Neuronal stem cell (in vitro differentiated cells): ENCODE measurements around the gene FRY.

Source experiments
- DNase-seq: peaks from one replicate; pipeline ENCODE4 v3.0.0-alpha.2; 2013; ENCODE audit warnings: low spot score
- H2AFZ ChIP-seq: one replicate; pipeline ENCODE4 v1.6.1; 2013; ENCODE audit warnings: mild to moderate bottlenecking, low read length, inconsistent platforms
- H2AK5ac ChIP-seq: 2 replicates; pipeline ENCODE4 v1.6.1; 2013; ENCODE audit warnings: low read depth, mild to moderate bottlenecking, inconsistent platforms, low read length, moderate library complexity, mixed read lengths
- H2BK120ac ChIP-seq: 2 replicates; pipeline ENCODE4 v1.6.1; 2013; ENCODE audit warnings: low read depth, mild to moderate bottlenecking, inconsistent platforms, low read length, moderate library complexity, mixed read lengths
- H2BK12ac ChIP-seq: one replicate; pipeline ENCODE4 v1.6.1; 2013; ENCODE audit warnings: low read length, inconsistent platforms
- H2BK15ac ChIP-seq: 2 replicates; pipeline ENCODE4 v1.6.1; 2013; ENCODE audit warnings: mild to moderate bottlenecking, low read length, inconsistent platforms, mixed read lengths
- H2BK5ac ChIP-seq: one replicate; pipeline ENCODE4 v1.6.1; 2013; ENCODE audit warnings: inconsistent platforms, mild to moderate bottlenecking, low read length, moderate library complexity
- H3K14ac ChIP-seq: one replicate; pipeline ENCODE4 v1.6.1; 2013; ENCODE audit warnings: low read length, inconsistent platforms
- H3K18ac ChIP-seq: 2 replicates; pipeline ENCODE4 v1.6.1; 2013; ENCODE audit warnings: low read length, inconsistent platforms
- H3K23ac ChIP-seq: 2 replicates; pipeline ENCODE4 v1.6.1; 2013; ENCODE audit warnings: low read depth, mild to moderate bottlenecking, mixed read lengths, low read length, inconsistent platforms; ENCODE audit not compliant: poor library complexity
- H3K27ac ChIP-seq: replicated peaks from 3 replicates; pipeline ENCODE4 v1.5.1; 2013; ENCODE audit warnings: low read length, inconsistent platforms
- H3K27me3 ChIP-seq, 3 experiments: 2 replicates each; pipeline ENCODE4 v1.6.1; 2013; ENCODE audit warnings: low read length in 3 of 3, mild to moderate bottlenecking in 2 of 3, inconsistent platforms in 1 of 3, low read depth in 1 of 3, mixed read lengths in 1 of 3, moderate library complexity in 1 of 3; ENCODE audit not compliant: control insufficient read depth in 3 of 3, insufficient read depth in 3 of 3
- H3K36me3 ChIP-seq, 2 donors: replicated peaks in 1 of 2; 2 replicates each; pipeline ENCODE4 v1.6.1; 2013; ENCODE audit warnings: low read length in 2 of 2; ENCODE audit not compliant: control insufficient read depth in 2 of 2, insufficient read depth in 2 of 2
- H3K4ac ChIP-seq: 2 replicates; pipeline ENCODE4 v1.6.1; 2013; ENCODE audit warnings: inconsistent platforms, mild to moderate bottlenecking, low read length, moderate library complexity
- H3K4me1 ChIP-seq, 2 donors: 1 replicate in 1 of 2; 2 replicates in 1 of 2; pipeline ENCODE4 v1.6.1; 2013; ENCODE audit warnings: low read length in 2 of 2, low read depth in 1 of 2; ENCODE audit not compliant: control insufficient read depth in 2 of 2, insufficient read depth in 1 of 2
- H3K4me2 ChIP-seq: one replicate; pipeline ENCODE4 v1.6.1; 2013; ENCODE audit warnings: mild to moderate bottlenecking, low read length, inconsistent platforms; ENCODE audit not compliant: insufficient read depth, poor library complexity, severe bottlenecking
- H3K4me3 ChIP-seq, 2 donors: 2 replicates each; pipeline ENCODE4 v1.5.1; 2013; ENCODE audit warnings: low read length in 2 of 2, mild to moderate bottlenecking in 2 of 2, inconsistent platforms in 1 of 2, moderate library complexity in 1 of 2
- H3K79me1 ChIP-seq: one replicate; pipeline ENCODE4 v1.6.1; 2013; ENCODE audit warnings: low read depth, mild to moderate bottlenecking, inconsistent platforms, low read length, moderate library complexity
- H3K9ac ChIP-seq: one replicate; pipeline ENCODE4 v1.6.1; 2013; ENCODE audit warnings: mild to moderate bottlenecking, low read depth, low read length, inconsistent platforms; ENCODE audit not compliant: poor library complexity
- H3K9me3 ChIP-seq, 2 donors: replicated peaks in 1 of 2; 2 replicates each; pipeline versions ENCODE3 to v1.6.1; 2013; ENCODE audit warnings: low read length in 2 of 2, mild to moderate bottlenecking in 2 of 2, inconsistent platforms in 1 of 2, low read depth in 1 of 2, mixed read lengths in 1 of 2, moderate library complexity in 1 of 2; ENCODE audit not compliant: control insufficient read depth in 2 of 2, insufficient read depth in 1 of 2
- H4K8ac ChIP-seq: one replicate; pipeline ENCODE4 v1.6.1; 2013; ENCODE audit warnings: low read depth, mild to moderate bottlenecking, inconsistent platforms, low read length, moderate library complexity
- H4K91ac ChIP-seq: one replicate; pipeline ENCODE4 v1.6.1; 2013; ENCODE audit warnings: low read length, low read depth, mild to moderate bottlenecking, inconsistent platforms; ENCODE audit not compliant: poor library complexity
- WGBS, 2 donors: extraction: QIAGEN DNeasy Blood & Tissue Kit; methylation state at CpG; one replicate each; pipeline ENCODE4 v1.1.7; 2013; ENCODE audit warnings: missing lambda C conversion rate in 2 of 2, mixed read lengths in 1 of 2; ENCODE audit not compliant: insufficient read length in 2 of 2, insufficient replicate concordance in 1 of 2; ENCODE audit errors: extremely low coverage in 2 of 2; 5-methylcytosine and 5-hydroxymethylcytosine counted together

Gene FRY

DNA sequence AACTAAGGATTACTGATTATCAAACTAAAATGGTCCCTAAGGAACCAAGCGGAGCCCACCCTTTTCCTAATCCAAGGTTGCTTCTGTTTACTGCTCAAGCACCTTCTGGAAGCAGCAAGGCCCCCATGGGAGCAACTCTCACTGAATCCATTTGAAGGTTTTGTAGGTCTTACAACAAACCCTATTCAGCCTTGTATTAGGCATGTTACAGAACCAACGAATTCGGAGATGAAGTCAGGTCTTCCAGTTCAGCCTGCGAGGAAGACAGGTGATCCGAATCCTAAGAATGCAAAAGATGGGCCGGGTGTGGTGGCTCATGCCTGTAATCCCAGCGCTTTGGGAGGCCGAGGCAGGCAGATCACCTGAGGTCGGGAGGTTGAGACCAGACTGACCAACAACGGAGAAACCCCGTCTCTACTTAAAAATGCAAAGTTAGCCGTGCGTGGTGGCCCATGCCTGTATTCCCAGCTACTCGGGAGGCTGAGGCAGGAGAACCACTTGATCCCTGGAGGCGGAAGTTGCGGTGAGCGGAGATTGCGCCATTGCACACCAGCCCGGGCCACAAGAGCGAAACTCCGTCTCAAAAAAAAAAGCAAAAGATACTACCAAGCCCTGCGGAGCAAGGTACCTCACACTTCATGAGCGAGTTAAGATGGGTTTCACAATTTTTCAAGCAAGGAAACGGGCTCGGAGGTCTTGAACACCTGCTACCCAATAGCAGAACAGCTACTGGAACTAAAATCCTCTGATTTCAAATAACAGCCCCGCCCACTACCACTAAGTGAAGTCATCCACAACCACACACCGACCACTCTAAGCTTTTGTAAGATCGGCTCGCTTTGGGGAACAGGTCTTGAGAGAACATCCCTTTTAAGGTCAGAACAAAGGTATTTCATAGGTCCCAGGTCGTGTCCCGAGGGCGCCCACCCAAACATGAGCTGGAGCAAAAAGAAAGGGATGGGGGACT, 283.0 kb downstream of the FRY start:
- Histone ChIP-seq H3K14ac (no peak overlapping the region), H3K9ac (peak overlapping the region; percentile 83), H2AK5ac (no peak overlapping the region), H3K79me1 (no peaks in the 10 kb centered on the region), H2BK120ac (no peak overlapping the region), H4K91ac (no peak overlapping the region), H2AFZ (peak overlapping the region; percentile 97), H3K27me3 (no peaks in the 10 kb centered on the region), H3K23ac (peak overlapping the region; percentile 29), H2BK5ac (no peak overlapping the region), H3K4me1 (peaks cover 0 to 4% of the 10 kb centered on the region in 2 donors), H3K4me3 (peak overlapping the region; percentile 86 to 88), H3K4me2 (peak overlapping the region; percentile 68), H3K18ac (peak overlapping the region; percentile 92), H3K36me3 (peaks cover 0 to 27% of the 10 kb centered on the region in 2 donors), H2BK12ac (no peak overlapping the region), H3K27ac (peak overlapping the region; percentile 93), H4K8ac (no peak overlapping the region), H3K9me3 (no peaks in the 10 kb centered on the region), H3K4ac (no peak overlapping the region), H2BK15ac (no peak overlapping the region)
- WGBS, 2 donors = no CpG with 5 or more reads among the region's 32 CpGs
- DNase-seq = peak; percentile 8

DNA sequence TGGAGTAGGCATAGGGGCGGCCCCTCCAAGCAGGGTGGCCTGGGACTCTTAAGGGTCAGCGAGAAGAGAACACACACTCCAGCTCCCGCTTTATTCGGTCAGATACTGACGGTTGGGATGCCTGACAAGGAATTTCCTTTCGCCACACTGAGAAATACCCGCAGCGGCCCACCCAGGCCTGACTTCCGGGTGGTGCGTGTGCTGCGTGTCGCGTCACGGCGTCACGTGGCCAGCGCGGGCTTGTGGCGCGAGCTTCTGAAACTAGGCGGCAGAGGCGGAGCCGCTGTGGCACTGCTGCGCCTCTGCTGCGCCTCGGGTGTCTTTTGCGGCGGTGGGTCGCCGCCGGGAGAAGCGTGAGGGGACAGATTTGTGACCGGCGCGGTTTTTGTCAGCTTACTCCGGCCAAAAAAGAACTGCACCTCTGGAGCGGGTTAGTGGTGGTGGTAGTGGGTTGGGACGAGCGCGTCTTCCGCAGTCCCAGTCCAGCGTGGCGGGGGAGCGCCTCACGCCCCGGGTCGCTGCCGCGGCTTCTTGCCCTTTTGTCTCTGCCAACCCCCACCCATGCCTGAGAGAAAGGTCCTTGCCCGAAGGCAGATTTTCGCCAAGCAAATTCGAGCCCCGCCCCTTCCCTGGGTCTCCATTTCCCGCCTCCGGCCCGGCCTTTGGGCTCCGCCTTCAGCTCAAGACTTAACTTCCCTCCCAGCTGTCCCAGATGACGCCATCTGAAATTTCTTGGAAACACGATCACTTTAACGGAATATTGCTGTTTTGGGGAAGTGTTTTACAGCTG, 283.9 kb downstream of the FRY start, which contains the start of the genes BRCA2 and ZAR1L:
BRCA2 (plus strand) TSS at position 271 of the 790 bp plus-strand sequence. CDS start 953 bp downstream, outside the sequence.
ZAR1L (minus strand) TSS at position 126 of the 790 bp plus-strand sequence. CDS start 3,438 bp downstream, outside the sequence.
- H3K18ac ChIP-seq = peak within 1 kb of the TSS; percentile 97
- WGBS, 2 donors = no CpG with 5 or more reads among the region's 60 CpGs

DNA sequence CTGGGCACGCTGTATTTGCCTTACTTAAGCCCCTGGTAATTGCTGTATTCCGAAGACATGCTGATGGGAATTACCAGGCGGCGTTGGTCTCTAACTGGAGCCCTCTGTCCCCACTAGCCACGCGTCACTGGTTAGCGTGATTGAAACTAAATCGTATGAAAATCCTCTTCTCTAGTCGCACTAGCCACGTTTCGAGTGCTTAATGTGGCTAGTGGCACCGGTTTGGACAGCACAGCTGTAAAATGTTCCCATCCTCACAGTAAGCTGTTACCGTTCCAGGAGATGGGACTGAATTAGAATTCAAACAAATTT, 284.4 kb downstream of the FRY start:
- H2AFZ ChIP-seq = peak overlapping the region; percentile 97
- H3K4me2 ChIP-seq = peak overlapping the region; percentile 68
- H2BK120ac ChIP-seq = no peak overlapping the region
- H4K8ac ChIP-seq = no peak overlapping the region
- H2BK5ac ChIP-seq = no peak overlapping the region
- no peak overlapping the region for H2BK12ac ChIP-seq
- no peaks in the 10 kb centered on the region for H3K27me3 ChIP-seq
- no peaks in the 10 kb centered on the region for H3K79me1 ChIP-seq
- H3K4ac ChIP-seq = no peak overlapping the region
- no peak overlapping the region for H4K91ac ChIP-seq
- H3K27ac ChIP-seq = peak overlapping the region; percentile 93
- H3K9ac ChIP-seq = peak overlapping the region; percentile 70
- H3K4me1 ChIP-seq = peaks cover 0 to 4% of the 10 kb centered on the region in 2 donors
- H2AK5ac ChIP-seq = no peak overlapping the region
- no peaks in the 10 kb centered on the region for H3K9me3 ChIP-seq
- peaks cover 6 to 42% of the 10 kb centered on the region in 2 donors for H3K36me3 ChIP-seq
- peak overlapping the region; percentile 86 to 88 for H3K4me3 ChIP-seq
- WGBS, 2 donors = no CpG with 5 or more reads among the region's 13 CpGs
- no peak overlapping the region for H2BK15ac ChIP-seq
- H3K18ac ChIP-seq = peak overlapping the region; percentile 62
- H3K23ac ChIP-seq = no peak overlapping the region
- peak overlapping the region; percentile 83 for H3K14ac ChIP-seq
- no peak for DNase-seq

More for the DNA sequence above, 283.9 kb downstream of the FRY start, which contains the start of the genes BRCA2 and ZAR1L:
- no peak within 1 kb of the TSS for H3K4ac ChIP-seq
- H3K4me2 ChIP-seq = peak within 1 kb of the TSS; percentile 68
- H3K4me3 ChIP-seq = peak within 1 kb of the TSS; percentile 86 to 88
- peak within 1 kb of the TSS; percentile 83 for H3K14ac ChIP-seq
- H3K9me3 ChIP-seq = no peaks in the 10 kb centered on the region
- peak within 1 kb of the TSS; percentile 83 for H3K9ac ChIP-seq
- no peaks in the 10 kb centered on the region for H3K27me3 ChIP-seq
- H4K8ac ChIP-seq = no peak within 1 kb of the TSS
- peak within 1 kb of the TSS; percentile 93 for H3K27ac ChIP-seq
- peak within 1 kb of the TSS; percentile 97 for H2AFZ ChIP-seq
- H4K91ac ChIP-seq = peak within 1 kb of the TSS; percentile 50
- H3K79me1 ChIP-seq = no peaks in the 10 kb centered on the region
- H3K4me1 ChIP-seq = peaks cover 0 to 4% of the 10 kb centered on the region in 2 donors
- peak within 1 kb of the TSS; percentile 29 for H3K23ac ChIP-seq
- H2BK5ac ChIP-seq = no peak within 1 kb of the TSS
- DNase-seq = peak; percentile 66
- H2BK12ac ChIP-seq = no peak within 1 kb of the TSS
- H3K36me3 ChIP-seq = peaks cover 6 to 36% of the 10 kb centered on the region in 2 donors
- no peak within 1 kb of the TSS for H2BK120ac ChIP-seq
- H2BK15ac ChIP-seq = no peak within 1 kb of the TSS
- H2AK5ac ChIP-seq = no peak within 1 kb of the TSS
